Panc1 (cell line): ENCODE results near the gene SFTPD. TPM values are rescaled to one million over a fixed set of nuclear protein-coding genes. Genes with fewer than 3 reads are reported as not detected.

Source experiments
- ATAC-seq: fragments of 200-7000 bp; cut with Tn5 transposase; 2 replicates; pipeline ENCODE4 v1.9.1; 2020; ENCODE audit warnings: mild to moderate bottlenecking, moderate library complexity
- BruUV-seq: library from RNA; stranded (reverse); fragments of 400-500 nt; replicated peaks from 2 replicates; lab custom pipeline; 2021; lab: Mats Ljungman, UMichigan
- CTCF ChIA-PET: fragments of 300-600 bp; sonication (Branson Sonifier 250); formaldehyde crosslinking; loops from one replicate; lab custom pipeline; 2022; ENCODE audit warnings: antibody characterized with exemption; lab: Charles Lee
- POLR2A ChIA-PET: fragments of 300-600 bp; sonication (Branson Sonifier 250); formaldehyde crosslinking; loops from one replicate; lab custom pipeline; 2022; ENCODE audit warnings: antibody characterized with exemption; lab: Charles Lee
- DNase-seq: peaks from one replicate; pipeline ENCODE4 v3.0.0-alpha.2; 2010; ENCODE audit warnings: low read depth, low spot score
- H3K27ac ChIP-seq: 2 replicates; pipeline ENCODE4 v1.5.1; 2011; ENCODE audit warnings: mild to moderate bottlenecking, low read length, inconsistent platforms
- H3K27me3 ChIP-seq: fragments of 200-500 bp; sonication (Bioruptor generic); 2 replicates; pipeline ENCODE4 v1.6.0; 2014; ENCODE audit warnings: low read length, inconsistent platforms; ENCODE audit not compliant: control insufficient read depth, insufficient read depth
- H3K36me3 ChIP-seq: fragments of 200-500 bp; sonication (Bioruptor generic); 2 replicates; pipeline ENCODE4 v1.5.1; 2014; ENCODE audit warnings: inconsistent platforms, mild to moderate bottlenecking, low read length, moderate library complexity; ENCODE audit not compliant: control insufficient read depth, insufficient read depth
- H3K4me1 ChIP-seq: 2 replicates; pipeline ENCODE4 v1.5.1; 2011; ENCODE audit warnings: inconsistent platforms, mild to moderate bottlenecking, low read length, moderate library complexity; ENCODE audit not compliant: control insufficient read depth, insufficient read depth
- H3K4me3 ChIP-seq, 2 experiments: 2 replicates each; pipeline ENCODE4 v1.5.1; 2011 to 2012; ENCODE audit warnings: low read depth in 2 of 2, low read length in 2 of 2, mild to moderate bottlenecking in 2 of 2, inconsistent platforms in 1 of 2, moderate library complexity in 1 of 2
- H3K9me3 ChIP-seq: fragments of 200-500 bp; sonication (Bioruptor generic); 2 replicates; pipeline ENCODE4 v1.5.1; 2014; ENCODE audit warnings: low read depth, mild to moderate bottlenecking, inconsistent platforms, low read length, moderate library complexity; ENCODE audit not compliant: control insufficient read depth, insufficient read depth
- CTCF ChIP-seq: fragments of 450-650 bp; IDR thresholded peaks from 2 replicates; pipeline ENCODE4 v1.5.1; 2017; ENCODE audit warnings: mild to moderate bottlenecking
- POLR2AphosphoS5 ChIP-seq: IDR thresholded peaks from 2 replicates; pipeline ENCODE4 v1.6.1; 2012; ENCODE audit warnings: mild to moderate bottlenecking, low read depth, low read length, moderate library complexity
- REST ChIP-seq, 2 experiments: IDR thresholded peaks; 2 replicates each; pipeline ENCODE4 v1.6.1; 2011 to 2012; ENCODE audit warnings: low read depth in 2 of 2, control low read depth in 1 of 2, low read length in 1 of 2, mild to moderate bottlenecking in 1 of 2, moderate library complexity in 1 of 2; ENCODE audit not compliant: insufficient read depth in 1 of 2
- SIN3A ChIP-seq: IDR thresholded peaks from 2 replicates; pipeline ENCODE4 v1.6.1; 2012; ENCODE audit warnings: low read depth, mild to moderate bottlenecking, low read length, moderate library complexity, borderline replicate concordance; ENCODE audit not compliant: insufficient read depth
- TCF7L2 ChIP-seq: IDR thresholded peaks from 2 replicates; pipeline ENCODE4 v1.6.1; 2011; ENCODE audit warnings: mild to moderate bottlenecking, low read depth, low read length, inconsistent platforms
- in situ Hi-C: cut with HindIII; loops from 2 replicates; pipeline ENCODE4 v1.10.0; 2016; ENCODE audit warnings: low sequenced_read_pairs, low pct_unique_long_range_greater_than_20kb
- intact Hi-C: fragments of 100-400 bp; cut with micrococcal nuclease; formaldehyde crosslinking; loops from one replicate; pipeline ENCODE4 v1.10.0; 2022; ENCODE audit not compliant: unreplicated experiment
- total RNA-seq: library from RNA; stranded (reverse); gene quantifications from one replicate; pipeline ENCODE4 v1.2.1, GENCODE V29; 2021; ENCODE audit not compliant: unreplicated experiment

The SFTPD gene
- total RNA-seq, 1 experiment from 2014 or later: 0.36 TPM

- ATAC-seq: no peak
- H3K4me1 ChIP-seq: no peaks in the 10 kb centered on the region
- no peak for TF ChIP-seq SIN3A
- no TSS peak for BruUV-seq
- no peak overlapping the region for H3K4me3 ChIP-seq
- DNase-seq: no peak
- ChIA-PET POLR2A (no interaction called here), CTCF (no interaction called here)
- intact Hi-C loops: loop anchor here (10.0 kb wide), 1 partner anchor 102 kb away; the partner anchor contains the start of gene NUTM2E
- H3K36me3 ChIP-seq: no peaks in the 10 kb centered on the region
- no peaks in the 10 kb centered on the region for H3K9me3 ChIP-seq
- H3K27ac ChIP-seq: no peak overlapping the region
- peaks cover 26% of the 10 kb centered on the region for H3K27me3 ChIP-seq
- in situ Hi-C loops: no loop called here
Measured at GRCh38 chr10:79927111-79927828, 21.6 kb downstream of the SFTPD start.

GRCh38 chr10:79926037-79926436 is 22.9 kb downstream of the SFTPD start:
- ChIA-PET CTCF (interaction anchor here (0.7 kb wide), 1 partner anchor 393 kb away, joined by 8 read pairs; no protein-coding TSS in a partner anchor), POLR2A (no interaction called here)
- H3K4me3 ChIP-seq: no peak overlapping the region
- no peaks in the 10 kb centered on the region for H3K9me3 ChIP-seq
- TF ChIP-seq TCF7L2 (no peak), POLR2AphosphoS5 (no peak), CTCF (no peak), REST (IDR thresholded peaks at IDR 0.05; ENCODE audit: insufficient read depth in 1 of 2, low read depth in 2 of 2, low read length in 1 of 2) (no peak), SIN3A (no peak)
- BruUV-seq: no TSS peak
- no peak for DNase-seq
- H3K27me3 ChIP-seq: peaks cover 16% of the 10 kb centered on the region; the same call in 1 of the 2 replicates
- no peak overlapping the region for H3K27ac ChIP-seq
- intact Hi-C loops (loop anchor here (10.0 kb wide), 1 partner anchor 101 kb away; the partner anchor contains the start of gene NUTM2E), in situ Hi-C loops (no loop called here)
- H3K4me1 ChIP-seq: no peaks in the 10 kb centered on the region
- no peak for ATAC-seq
- no peaks in the 10 kb centered on the region for H3K36me3 ChIP-seq

GRCh38 chr10:79925614-79926013 is 23.3 kb downstream of the SFTPD start:
- ChIA-PET POLR2A (no interaction called here), CTCF (interaction anchor here (0.7 kb wide), 1 partner anchor 392 kb away, joined by 8 read pairs; no protein-coding TSS in a partner anchor)
- Histone ChIP-seq H3K4me1 (no peaks in the 10 kb centered on the region), H3K4me3 (no peak overlapping the region), H3K27me3 (peaks cover 12% of the 10 kb centered on the region; the same call in 1 of the 2 replicates), H3K27ac (no peak overlapping the region), H3K9me3 (no peaks in the 10 kb centered on the region), H3K36me3 (no peaks in the 10 kb centered on the region)
- intact Hi-C loops: loop anchor here (10.0 kb wide), 1 partner anchor 101 kb away; the partner anchor contains the start of gene NUTM2E
- ATAC-seq (no peak), DNase-seq (no peak)
- TF ChIP-seq TCF7L2 (no peak), SIN3A (no peak), REST (IDR thresholded peaks at IDR 0.05; ENCODE audit: insufficient read depth in 1 of 2, low read depth in 2 of 2, low read length in 1 of 2) (no peak), POLR2AphosphoS5 (no peak), CTCF (no peak)
- in situ Hi-C loops: no loop called here
- BruUV-seq: no TSS peak
